ENCODE measurements around the gene NUDT2. TPM values are rescaled to one million over a fixed set of nuclear protein-coding genes. Genes with fewer than 3 reads are reported as not detected.
A peak's percentile ranks its signal among the peaks of the same experiment; 100 is the strongest.

The NUDT2 gene
- total RNA-seq, 4 donors from 2014 or later = 13.8 to 20.0 (median 14.7) TPM; not detected in 1

DNA sequence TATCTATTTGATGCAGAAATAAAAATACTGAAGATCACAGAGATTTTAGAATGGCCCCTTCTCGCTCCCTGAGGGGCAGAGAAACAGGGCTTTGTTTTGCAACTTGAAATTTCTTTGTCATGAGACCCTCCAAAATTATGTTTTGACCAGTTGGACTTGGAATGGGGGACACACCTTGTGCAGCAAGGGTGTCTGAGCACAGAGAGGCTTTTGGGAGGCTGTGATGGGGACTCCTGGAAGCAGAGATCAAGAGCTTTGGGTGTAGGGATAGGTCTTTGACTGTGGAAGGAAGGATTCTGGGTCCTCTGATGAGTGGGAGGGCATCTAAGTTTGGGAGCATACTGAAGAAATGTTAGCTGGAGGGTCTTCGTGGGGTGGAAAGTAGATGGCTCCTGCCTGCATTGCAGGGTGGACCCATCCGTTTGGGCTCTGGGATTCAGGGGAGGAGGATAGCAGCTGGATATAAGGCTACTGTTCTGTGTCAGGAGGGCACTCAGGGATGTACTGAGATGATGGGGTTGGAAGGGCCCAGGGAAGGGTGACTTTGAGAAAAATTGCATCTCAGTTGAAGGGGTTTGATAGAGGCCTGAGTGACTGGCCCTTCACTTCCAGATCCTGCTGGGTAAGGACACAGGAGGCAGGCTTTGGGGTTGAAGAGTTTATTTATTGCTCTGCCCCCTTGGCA lies 49.1 kb downstream of the NUDT2 start:
- no peak for DNase-seq
- no peaks in the 10 kb centered on the region for H3K9me3 ChIP-seq
- H3K36me3 ChIP-seq = no peaks in the 10 kb centered on the region
- H3K27me3 ChIP-seq = no peaks in the 10 kb centered on the region
- TF ChIP-seq POLR2A (IDR thresholded peaks at IDR 0.05) = no peak
- TF ChIP-seq, protein P1, sequence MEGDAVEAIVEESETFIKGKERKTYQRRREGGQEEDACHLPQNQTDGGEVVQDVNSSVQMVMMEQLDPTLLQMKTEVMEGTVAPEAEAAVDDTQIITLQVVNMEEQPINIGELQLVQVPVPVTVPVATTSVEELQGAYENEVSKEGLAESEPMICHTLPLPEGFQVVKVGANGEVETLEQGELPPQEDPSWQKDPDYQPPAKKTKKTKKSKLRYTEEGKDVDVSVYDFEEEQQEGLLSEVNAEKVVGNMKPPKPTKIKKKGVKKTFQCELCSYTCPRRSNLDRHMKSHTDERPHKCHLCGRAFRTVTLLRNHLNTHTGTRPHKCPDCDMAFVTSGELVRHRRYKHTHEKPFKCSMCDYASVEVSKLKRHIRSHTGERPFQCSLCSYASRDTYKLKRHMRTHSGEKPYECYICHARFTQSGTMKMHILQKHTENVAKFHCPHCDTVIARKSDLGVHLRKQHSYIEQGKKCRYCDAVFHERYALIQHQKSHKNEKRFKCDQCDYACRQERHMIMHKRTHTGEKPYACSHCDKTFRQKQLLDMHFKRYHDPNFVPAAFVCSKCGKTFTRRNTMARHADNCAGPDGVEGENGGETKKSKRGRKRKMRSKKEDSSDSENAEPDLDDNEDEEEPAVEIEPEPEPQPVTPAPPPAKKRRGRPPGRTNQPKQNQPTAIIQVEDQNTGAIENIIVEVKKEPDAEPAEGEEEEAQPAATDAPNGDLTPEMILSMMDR (IDR thresholded peaks at IDR 0.05) = no peak
- peaks cover 7 to 42% (median 15%) of the 10 kb centered on the region in 4 donors for H3K4me1 ChIP-seq
- H3K27ac ChIP-seq = no peak overlapping the region
- no peak overlapping the region for H3K4me3 ChIP-seq

DNA sequence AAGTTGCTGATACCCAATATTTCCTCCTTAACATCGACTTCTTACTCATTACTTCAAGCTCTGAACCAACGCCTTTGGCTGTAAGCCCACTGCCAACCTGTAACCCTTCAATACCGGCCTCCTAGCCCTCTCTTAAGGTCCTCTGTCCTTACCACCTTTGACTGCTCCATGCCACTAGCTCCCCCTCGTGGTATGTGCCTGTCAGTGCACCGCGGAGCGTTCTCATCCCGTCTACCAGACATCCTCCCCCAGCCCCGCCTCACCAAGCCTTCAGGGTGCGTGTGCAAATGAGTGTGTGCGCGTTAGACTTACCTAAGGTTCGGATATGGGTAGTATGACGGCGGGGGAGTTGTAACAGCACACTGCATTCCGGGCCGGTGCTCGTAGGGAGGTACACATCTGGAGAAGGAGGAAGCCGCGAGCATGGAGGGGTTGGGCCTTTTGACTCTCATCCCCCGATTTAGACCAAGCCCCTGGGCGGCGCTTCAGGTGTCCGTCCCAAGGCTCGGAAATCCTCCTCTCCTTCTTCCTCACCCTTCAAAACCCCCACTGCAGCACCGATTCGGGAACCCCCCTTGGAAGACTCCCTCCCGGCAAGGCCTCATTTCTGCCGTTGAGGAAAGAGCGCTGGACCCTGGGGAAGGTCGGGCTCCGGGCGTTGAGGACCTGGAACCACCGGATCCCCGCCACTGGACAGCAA lies 50.1 kb downstream of the NUDT2 start:
- Histone ChIP-seq H3K4me3 (peak overlapping the region; percentile 42 to 61 (median 54)), H3K36me3 (no peaks in the 10 kb centered on the region), H3K27me3 (no peaks in the 10 kb centered on the region), H3K4me1 (peaks cover 7 to 32% (median 15%) of the 10 kb centered on the region in 4 donors), H3K27ac (peak overlapping the region; percentile 37 to 85 (median 68)), H3K9me3 (no peaks in the 10 kb centered on the region)
- peak; percentile 86 to 96 (median 95) for DNase-seq
- TF ChIP-seq, protein P1 (IDR thresholded peaks at IDR 0.05) = peak; percentile 83 to 99 (median 97)
- peak in 1 of 2 donors; percentile 34 for TF ChIP-seq POLR2A (IDR thresholded peaks at IDR 0.05)

DNA sequence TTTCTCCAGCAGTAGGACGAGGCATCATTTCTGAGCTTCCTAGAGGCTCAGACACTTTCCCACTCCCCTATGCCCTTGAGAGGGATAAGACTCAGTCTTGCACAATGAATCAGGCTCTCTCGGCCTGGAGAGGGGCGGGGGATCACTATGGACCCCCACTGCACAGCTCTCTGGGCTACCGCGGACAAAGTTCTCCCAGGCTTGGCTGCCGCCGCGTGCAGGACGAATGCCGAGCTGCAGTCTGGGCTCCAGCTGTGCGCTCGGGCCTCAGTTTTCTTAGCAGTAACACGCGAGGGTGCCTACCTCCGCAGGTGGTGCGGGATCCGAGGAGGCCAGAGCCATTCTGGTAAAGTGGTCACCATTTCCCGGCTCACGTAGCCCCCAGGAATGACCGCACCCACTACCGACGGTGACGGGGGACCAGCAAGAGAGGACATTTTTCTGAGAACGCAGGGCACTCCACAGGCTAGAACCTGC lies 50.7 kb downstream of the NUDT2 start:
- H3K27me3 ChIP-seq = no peaks in the 10 kb centered on the region
- no peaks in the 10 kb centered on the region for H3K36me3 ChIP-seq
- no peak for TF ChIP-seq POLR2A (IDR thresholded peaks at IDR 0.05)
- TF ChIP-seq, protein P1 (IDR thresholded peaks at IDR 0.05) = no peak
- no peaks in the 10 kb centered on the region for H3K9me3 ChIP-seq
- peak in 1 of 3 donors; percentile 64 for DNase-seq
- H3K4me3 ChIP-seq = peak overlapping the region; percentile 42 to 61 (median 54)
- peaks cover 7 to 32% (median 15%) of the 10 kb centered on the region in 4 donors for H3K4me1 ChIP-seq
- peak overlapping the region; percentile 37 to 85 (median 68) for H3K27ac ChIP-seq

DNA sequence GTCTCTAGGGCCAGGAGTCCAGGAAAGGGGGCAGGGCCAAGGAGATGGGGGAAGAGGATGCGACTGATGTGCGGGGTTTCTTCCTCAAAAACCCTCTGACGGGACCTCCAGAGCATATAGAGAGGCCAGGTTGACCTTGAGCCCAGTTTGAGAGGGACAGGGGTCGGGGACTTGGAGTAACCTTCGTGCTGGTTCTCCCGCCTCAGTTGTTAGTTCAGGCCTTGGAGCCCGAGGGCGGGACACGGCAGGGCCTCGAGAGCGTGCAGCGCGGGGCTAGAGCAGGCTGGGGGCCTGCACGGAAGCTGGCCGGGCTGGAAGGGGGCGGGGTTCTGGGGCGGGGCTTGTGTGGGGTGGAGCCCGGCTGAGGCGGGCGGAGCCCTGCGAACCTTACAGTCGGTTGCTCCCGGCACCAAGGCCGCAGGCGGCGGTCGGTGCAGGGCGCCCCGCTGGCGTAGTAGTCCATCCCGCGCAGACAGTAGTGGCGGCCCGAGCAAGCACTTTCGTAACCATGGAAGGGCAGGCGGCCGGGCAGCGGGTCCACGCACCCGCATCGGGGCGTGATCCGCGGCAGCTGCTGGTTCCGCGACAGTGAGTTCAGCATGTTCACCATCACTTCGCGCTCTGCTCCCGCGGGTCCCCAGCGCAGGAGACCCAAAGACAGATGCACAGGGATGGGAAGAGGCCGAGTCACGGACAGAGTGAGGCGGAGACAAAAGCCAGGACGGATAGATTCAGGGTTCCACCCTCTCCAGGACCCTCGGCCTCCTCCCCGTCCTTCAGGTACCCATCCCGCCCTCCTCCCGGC lies 51.3 kb downstream of the NUDT2 start:
- H3K9me3 ChIP-seq = no peaks in the 10 kb centered on the region
- peaks cover 7 to 29% (median 15%) of the 10 kb centered on the region in 4 donors for H3K4me1 ChIP-seq
- peak overlapping the region; percentile 42 to 61 (median 54) for H3K4me3 ChIP-seq
- TF ChIP-seq, protein P1 (IDR thresholded peaks at IDR 0.05) = no peak
- TF ChIP-seq POLR2A (IDR thresholded peaks at IDR 0.05) = peak; percentile 82 to 87
- no peaks in the 10 kb centered on the region for H3K36me3 ChIP-seq
- no peaks in the 10 kb centered on the region for H3K27me3 ChIP-seq
- peak overlapping the region; percentile 41 to 85 (median 68) for H3K27ac ChIP-seq
- DNase-seq = peak; percentile 75 to 96 (median 91)

DNA sequence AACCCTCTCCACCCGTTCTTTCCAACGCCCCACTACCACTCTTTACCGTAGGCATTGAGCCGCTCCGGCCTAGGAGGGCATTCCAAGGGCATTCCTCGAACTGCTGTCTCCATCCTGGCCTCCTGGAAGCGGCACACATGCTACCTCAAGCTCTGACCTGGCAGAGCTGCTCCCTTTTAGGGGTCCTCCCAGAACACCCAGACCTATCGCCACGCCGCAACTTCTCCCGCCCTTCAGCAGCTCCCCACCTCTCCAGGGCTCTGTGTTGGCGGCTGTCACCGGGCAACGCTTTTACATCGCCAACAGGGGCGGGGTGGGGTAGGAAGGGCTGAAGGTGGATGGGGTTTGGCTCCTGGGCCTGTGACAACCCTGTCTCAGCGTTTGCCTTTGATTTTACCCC lies 52.0 kb downstream of the NUDT2 start:
- Histone ChIP-seq H3K27me3 (no peaks in the 10 kb centered on the region), H3K4me1 (peaks cover 7 to 23% (median 15%) of the 10 kb centered on the region in 4 donors), H3K4me3 (peak overlapping the region; percentile 42 to 61 (median 54)), H3K27ac (peak overlapping the region; percentile 41 to 85 (median 68)), H3K36me3 (no peaks in the 10 kb centered on the region), H3K9me3 (no peaks in the 10 kb centered on the region)
- peak in 2 of 3 donors; percentile 68 to 78 for DNase-seq
- TF ChIP-seq, protein P1 (IDR thresholded peaks at IDR 0.05) = no peak
- TF ChIP-seq POLR2A (IDR thresholded peaks at IDR 0.05) = no peak
